ENCODE results near the gene NADK2.
A peak's percentile ranks its signal among the peaks of the same experiment; 100 is the strongest.

NADK2 gene

GRCh38 chr5:36153726-36154125 lies 88.0 kb downstream of the NADK2 start:
- Histone ChIP-seq H3F3A (ENCODE audit: control insufficient read depth, insufficient read depth) (no peaks in the 10 kb centered on the region), H3K79me2 (ENCODE audit: control insufficient read depth, low read length) (peaks cover 97% of the 10 kb centered on the region), H3K27ac (ENCODE audit: low read depth, low read length) (no peak overlapping the region), H3K27me3 (ENCODE audit: control insufficient read depth, low read length) (no peaks in the 10 kb centered on the region), H3K4me1 (ENCODE audit: control insufficient read depth, low read length) (peaks cover 27% of the 10 kb centered on the region), H3K4me2 (ENCODE audit: low read length) (peak overlapping the region; percentile 66), H3K9me2 (replicated peaks; ENCODE audit: control insufficient read depth, low read length) (no peaks in the 10 kb centered on the region), H3K9me3 (ENCODE audit: control insufficient read depth, insufficient read depth, low read length) (no peaks in the 10 kb centered on the region), H4K20me1 (ENCODE audit: control insufficient read depth, insufficient read depth, low read depth, low read length) (no peaks in the 10 kb centered on the region), H3K36me3 (ENCODE audit: control insufficient read depth, low read length) (peaks cover 66% of the 10 kb centered on the region), H3K4me3 (ENCODE audit: low read length) (peak overlapping the region; percentile 98)
- TF ChIP-seq CTCF (IDR thresholded peaks at IDR 0.05; ENCODE audit: low read depth, low read length, poor library complexity, severe bottlenecking) (no peak), EZH2phosphoT487 (IDR thresholded peaks at IDR 0.05; ENCODE audit: borderline replicate concordance, low read length) (no peak)

GRCh38 chr5:36153298-36153677 lies 88.4 kb downstream of the NADK2 start:
- Histone ChIP-seq H4K20me1 (ENCODE audit: control insufficient read depth, insufficient read depth, low read depth, low read length) (no peaks in the 10 kb centered on the region), H3F3A (ENCODE audit: control insufficient read depth, insufficient read depth) (no peaks in the 10 kb centered on the region), H3K9me3 (ENCODE audit: control insufficient read depth, insufficient read depth, low read length) (no peaks in the 10 kb centered on the region), H3K79me2 (ENCODE audit: control insufficient read depth, low read length) (peaks cover 97% of the 10 kb centered on the region), H3K27me3 (ENCODE audit: control insufficient read depth, low read length) (no peaks in the 10 kb centered on the region), H3K4me1 (ENCODE audit: control insufficient read depth, low read length) (peaks cover 27% of the 10 kb centered on the region), H3K27ac (ENCODE audit: low read depth, low read length) (no peak overlapping the region), H3K4me2 (ENCODE audit: low read length) (peak overlapping the region; percentile 66), H3K36me3 (ENCODE audit: control insufficient read depth, low read length) (peaks cover 62% of the 10 kb centered on the region), H3K4me3 (ENCODE audit: low read length) (peak overlapping the region; percentile 98), H3K9me2 (replicated peaks; ENCODE audit: control insufficient read depth, low read length) (no peaks in the 10 kb centered on the region)
- no peak for TF ChIP-seq EZH2phosphoT487 (IDR thresholded peaks at IDR 0.05; ENCODE audit: borderline replicate concordance, low read length)
- TF ChIP-seq CTCF (IDR thresholded peaks at IDR 0.05; ENCODE audit: low read depth, low read length, poor library complexity, severe bottlenecking): no peak

DNA sequence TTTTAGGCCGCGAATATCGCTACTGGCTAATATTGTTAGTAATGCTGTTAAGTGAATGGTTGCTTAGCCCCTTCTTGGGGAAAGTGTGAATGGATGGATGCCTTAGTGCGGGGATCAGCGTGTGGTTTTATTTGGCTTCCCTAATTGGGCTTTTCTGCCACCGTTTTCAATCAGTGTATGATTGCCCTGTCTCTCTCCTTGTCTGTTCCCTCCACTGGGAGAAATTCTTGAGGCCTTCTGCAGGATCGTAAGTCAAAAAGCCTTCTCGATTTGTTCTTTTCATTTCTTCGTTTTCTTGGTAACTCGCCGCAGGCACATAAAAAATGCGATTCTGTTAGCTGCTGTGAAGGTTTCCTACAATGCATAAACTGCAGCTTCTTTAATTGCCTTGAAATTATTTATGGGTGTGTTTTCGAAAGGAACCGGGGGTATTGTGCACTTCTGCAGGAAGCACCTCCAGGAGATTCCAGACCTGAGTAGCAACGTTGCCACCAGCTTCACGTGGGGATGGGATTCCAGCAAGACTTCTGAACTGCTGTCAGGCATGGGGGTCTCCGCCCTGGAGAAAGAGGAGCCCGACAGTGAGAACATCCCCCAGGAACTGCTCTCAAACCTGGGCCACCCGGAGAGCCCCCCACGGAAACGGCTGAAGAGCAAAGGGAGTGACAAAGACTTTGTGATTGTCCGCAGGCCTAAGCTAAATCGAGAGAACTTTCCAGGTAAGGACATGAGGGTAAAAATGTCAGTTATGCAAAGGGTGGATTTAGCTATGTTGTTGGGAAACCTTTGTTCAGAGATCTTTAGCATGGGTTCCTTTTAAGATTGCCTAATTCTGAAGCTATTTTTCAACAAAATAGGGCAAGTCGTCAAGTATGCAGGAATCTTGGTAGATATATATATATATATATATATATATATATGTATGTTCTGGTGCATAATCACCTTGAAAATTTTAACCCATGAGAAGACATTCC lies 89.1 kb downstream of the NADK2 start:
- no peak for TF ChIP-seq CTCF (IDR thresholded peaks at IDR 0.05; ENCODE audit: low read depth, low read length, poor library complexity, severe bottlenecking)
- TF ChIP-seq EZH2phosphoT487 (IDR thresholded peaks at IDR 0.05; ENCODE audit: borderline replicate concordance, low read length): no peak
- peak overlapping the region; percentile 59 for H3K27ac ChIP-seq (ENCODE audit: low read depth, low read length)
- no peaks in the 10 kb centered on the region for H3K27me3 ChIP-seq (ENCODE audit: control insufficient read depth, low read length)
- H4K20me1 ChIP-seq (ENCODE audit: control insufficient read depth, insufficient read depth, low read depth, low read length): no peaks in the 10 kb centered on the region
- H3K4me1 ChIP-seq (ENCODE audit: control insufficient read depth, low read length): peaks cover 27% of the 10 kb centered on the region
- H3K36me3 ChIP-seq (ENCODE audit: control insufficient read depth, low read length): peaks cover 55% of the 10 kb centered on the region
- no peaks in the 10 kb centered on the region for H3K9me2 ChIP-seq (replicated peaks; ENCODE audit: control insufficient read depth, low read length)
- peak overlapping the region; percentile 66 for H3K4me2 ChIP-seq (ENCODE audit: low read length)
- H3F3A ChIP-seq (ENCODE audit: control insufficient read depth, insufficient read depth): no peaks in the 10 kb centered on the region
- peak overlapping the region; percentile 98 for H3K4me3 ChIP-seq (ENCODE audit: low read length)
- H3K9me3 ChIP-seq (ENCODE audit: control insufficient read depth, insufficient read depth, low read length): no peaks in the 10 kb centered on the region
- H3K79me2 ChIP-seq (ENCODE audit: control insufficient read depth, low read length): peaks cover 97% of the 10 kb centered on the region
